ENCODE data around the gene ZFPM1. TPM values are rescaled to one million over a fixed set of nuclear protein-coding genes. Genes with fewer than 3 reads are reported as not detected.

ZFPM1 gene
- total RNA-seq, 1 donor from 2014 or later: 5.6 TPM

GRCh38 chr16:88495268-88495772, 42.2 kb downstream of the ZFPM1 start:
- no peak overlapping the region for H3K27ac ChIP-seq
- intact Hi-C loops (cut with DNase I): no loop called here
- H3K4me3 ChIP-seq: no peak overlapping the region
- no peaks in the 10 kb centered on the region for H3K9me3 ChIP-seq
- no peak for TF ChIP-seq CTCF (IDR thresholded peaks at IDR 0.05)
- peaks cover 10% of the 10 kb centered on the region for H3K4me1 ChIP-seq
- H3K36me3 ChIP-seq: no peaks in the 10 kb centered on the region
- no peaks in the 10 kb centered on the region for H3K27me3 ChIP-seq (ENCODE audit: low read depth)
- ATAC-seq (no peak), DNase-seq (no peak)

DNA sequence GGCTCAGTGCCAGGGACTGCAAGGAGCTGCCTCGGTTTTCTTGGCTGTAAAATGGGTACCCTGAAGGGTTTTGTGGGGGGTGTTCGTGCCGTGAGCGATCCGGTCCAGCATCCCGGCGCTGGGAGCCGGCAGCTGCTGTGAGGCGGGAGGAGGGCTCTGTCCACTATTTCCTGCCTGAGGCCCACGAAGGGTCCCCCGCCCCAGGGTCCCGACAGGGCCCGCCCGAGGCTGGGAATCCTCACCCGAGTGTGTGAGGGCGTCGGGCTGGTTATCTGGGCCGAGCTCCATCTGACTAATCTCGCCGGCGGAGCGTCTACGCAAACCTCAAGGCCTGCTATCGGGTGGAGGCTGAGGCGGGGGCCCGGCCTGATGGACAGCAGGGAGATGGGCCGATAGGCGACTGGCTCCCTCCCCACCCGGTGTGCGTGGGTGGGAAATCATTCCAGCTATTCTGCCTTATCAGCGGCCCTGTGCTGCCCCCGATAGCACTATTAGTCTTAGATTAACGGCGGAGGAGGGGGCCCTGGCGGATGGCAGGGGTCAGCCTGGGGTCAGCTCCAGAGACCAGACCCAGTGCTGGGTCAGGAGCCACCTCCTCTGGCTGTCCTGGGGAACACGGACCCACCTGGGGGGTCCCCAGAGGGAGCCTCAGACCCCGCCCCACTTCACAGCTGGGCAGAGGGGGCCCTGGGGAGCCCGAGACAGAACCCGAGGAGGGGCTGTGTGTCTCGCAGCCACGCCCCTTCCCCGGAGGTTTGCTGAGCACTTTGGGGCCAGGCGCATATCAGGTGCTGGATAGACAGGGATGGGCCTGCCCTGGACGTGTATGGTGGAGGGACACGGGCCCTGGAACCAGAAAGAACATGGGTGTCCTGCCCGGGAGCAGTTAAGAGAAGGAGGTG, 44.7 kb downstream of the ZFPM1 start:
- Histone ChIP-seq H3K36me3 (no peaks in the 10 kb centered on the region), H3K27me3 (ENCODE audit: low read depth) (no peaks in the 10 kb centered on the region), H3K4me3 (no peak overlapping the region), H3K9me3 (no peaks in the 10 kb centered on the region), H3K27ac (no peak overlapping the region), H3K4me1 (peaks cover 10% of the 10 kb centered on the region)
- ATAC-seq (no peak), DNase-seq (no peak)
- no peak for TF ChIP-seq CTCF (IDR thresholded peaks at IDR 0.05)
- intact Hi-C loops (cut with DNase I): no loop called here

GRCh38 chr16:88498576-88499208, 45.6 kb downstream of the ZFPM1 start:
- H3K4me3 ChIP-seq: no peak overlapping the region
- DNase-seq: no peak

GRCh38 chr16:88499292-88499691, 46.2 kb downstream of the ZFPM1 start:
- Histone ChIP-seq H3K4me3 (no peak overlapping the region), H3K4me1 (peaks cover 10% of the 10 kb centered on the region), H3K36me3 (no peaks in the 10 kb centered on the region), H3K27ac (no peak overlapping the region), H3K27me3 (ENCODE audit: low read depth) (no peaks in the 10 kb centered on the region), H3K9me3 (no peaks in the 10 kb centered on the region)
- ATAC-seq: peak in 1 of 2 donors; percentile 19
- intact Hi-C loops (cut with DNase I): no loop called here
- DNase-seq: no peak
- TF ChIP-seq CTCF (IDR thresholded peaks at IDR 0.05): no peak

More at GRCh38 chr16:88498576-88499208, 45.6 kb downstream of the ZFPM1 start:
- H3K27me3 ChIP-seq (ENCODE audit: low read depth): no peaks in the 10 kb centered on the region
- peak in 1 of 2 donors; percentile 2 for ATAC-seq
- peaks cover 10% of the 10 kb centered on the region for H3K4me1 ChIP-seq
- no peak for TF ChIP-seq CTCF (IDR thresholded peaks at IDR 0.05)
- no peaks in the 10 kb centered on the region for H3K36me3 ChIP-seq
- intact Hi-C loops (cut with DNase I): no loop called here
- H3K9me3 ChIP-seq: no peaks in the 10 kb centered on the region
- no peak overlapping the region for H3K27ac ChIP-seq

DNA sequence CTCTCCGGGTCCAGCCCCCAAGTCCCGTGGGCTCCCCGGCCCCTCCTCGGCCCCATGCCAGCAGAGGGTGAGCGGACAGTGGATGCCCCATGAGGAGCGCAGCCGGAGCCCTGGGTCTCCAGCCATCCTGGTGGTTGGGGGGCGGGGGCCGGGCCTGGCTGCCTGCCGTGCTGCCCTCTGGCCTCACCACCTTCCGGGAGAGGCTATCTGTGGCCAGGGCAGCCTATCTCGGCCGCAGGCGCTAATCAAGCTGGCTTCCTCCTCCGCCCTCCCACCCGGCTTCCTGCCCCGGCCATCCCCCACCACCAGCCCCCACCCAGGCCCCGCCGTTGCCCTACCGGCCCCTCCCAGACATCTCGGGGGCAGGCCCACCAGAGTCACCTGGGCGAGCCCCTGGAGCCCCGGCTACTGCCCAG, 46.8 kb downstream of the ZFPM1 start:
- no peak for TF ChIP-seq CTCF (IDR thresholded peaks at IDR 0.05)
- Histone ChIP-seq H3K4me3 (no peak overlapping the region), H3K27me3 (ENCODE audit: low read depth) (no peaks in the 10 kb centered on the region), H3K27ac (no peak overlapping the region), H3K36me3 (no peaks in the 10 kb centered on the region), H3K4me1 (peaks cover 10% of the 10 kb centered on the region), H3K9me3 (no peaks in the 10 kb centered on the region)
- no peak for DNase-seq
- intact Hi-C loops (cut with DNase I): no loop called here
- ATAC-seq: peak in 1 of 2 donors; percentile 15

Measured in lower lobe of right lung (tissue), 2 donors.